A673 (cell line): Measurements from ENCODE around the gene FSD1. TPM values are rescaled to one million over a fixed set of nuclear protein-coding genes. Genes with fewer than 3 reads are reported as not detected.
A peak's percentile ranks its signal among the peaks of the same experiment; 100 is the strongest.

ENCODE experiments used
- BruUV-seq: library from RNA; stranded (reverse); fragments of 400-500 nt; replicated peaks from 2 replicates; lab custom pipeline; 2021; lab: Mats Ljungman, UMichigan
- CTCF ChIA-PET: fragments of 300-600 bp; sonication (Branson Sonifier 250); formaldehyde crosslinking; loops from one replicate; lab custom pipeline; 2022; ENCODE audit warnings: antibody characterized with exemption; lab: Charles Lee
- POLR2A ChIA-PET: fragments of 300-600 bp; sonication (Branson Sonifier 250); formaldehyde crosslinking; loops from one replicate; lab custom pipeline; 2022; ENCODE audit warnings: antibody characterized with exemption; ENCODE audit not compliant: low non-redundant PET; lab: Charles Lee
- DNase-seq: peaks from one replicate; pipeline ENCODE4 v3.0.0-alpha.2; 2015; ENCODE audit warnings: low spot score
- H3K27ac ChIP-seq: fragments of 200-600 bp; sonication (generic); 2 replicates; pipeline ENCODE4 v1.5.1; 2016; ENCODE audit warnings: mixed run types, low read depth, mild to moderate bottlenecking, mixed read lengths, antibody characterized with exemption, low read length; ENCODE audit not compliant: poor library complexity, severe bottlenecking
- H3K27me3 ChIP-seq: fragments of 200-600 bp; sonication (generic); replicated peaks from 2 replicates; pipeline ENCODE4 v1.6.1; 2017; ENCODE audit warnings: mixed run types, low read depth, mild to moderate bottlenecking, mixed read lengths, antibody characterized with exemption, low read length; ENCODE audit not compliant: insufficient read depth, poor library complexity
- H3K36me3 ChIP-seq: fragments of 200-600 bp; sonication (generic); 2 replicates; pipeline ENCODE4 v1.6.1; 2016; ENCODE audit warnings: mixed run types, mild to moderate bottlenecking, mixed read lengths, antibody characterized with exemption, low read length; ENCODE audit not compliant: insufficient read depth, poor library complexity, severe bottlenecking
- H3K4me1 ChIP-seq: fragments of 200-600 bp; sonication (generic); 2 replicates; pipeline ENCODE4 v1.6.1; 2017; ENCODE audit warnings: mixed run types, mild to moderate bottlenecking, mixed read lengths, antibody characterized with exemption, low read length; ENCODE audit not compliant: insufficient read depth, poor library complexity, severe bottlenecking
- H3K4me3 ChIP-seq: fragments of 200-600 bp; sonication (generic); 2 replicates; pipeline ENCODE4 v1.5.1; 2016; ENCODE audit warnings: low read depth, mixed run types, mild to moderate bottlenecking, mixed read lengths, low read length; ENCODE audit not compliant: poor library complexity, severe bottlenecking
- H3K9me3 ChIP-seq: fragments of 200-600 bp; sonication (generic); 2 replicates; pipeline ENCODE4 v1.6.1; 2016; ENCODE audit warnings: mixed run types, low read depth, mild to moderate bottlenecking, mixed read lengths, antibody characterized with exemption, low read length; ENCODE audit not compliant: poor library complexity, severe bottlenecking
- EZH2 ChIP-seq: fragments of 200-600 bp; sonication (generic); IDR thresholded peaks from 2 replicates; pipeline ENCODE4 v1.6.1; 2017; ENCODE audit warnings: borderline replicate concordance, low read depth, mild to moderate bottlenecking, mixed read lengths, antibody characterized with exemption, low read length; ENCODE audit not compliant: poor library complexity, severe bottlenecking
- intact Hi-C: fragments of 100-400 bp; cut with micrococcal nuclease; formaldehyde crosslinking; loops from one replicate; pipeline ENCODE4 v1.10.0; 2022; ENCODE audit not compliant: unreplicated experiment
- total RNA-seq: library from RNA; stranded (reverse); gene quantifications from 2 replicates; pipeline ENCODE4 v1.2.3, GENCODE V29; 2021
- TF ChIP-seq, protein P1 (sequence below): fragments of 300-800, 200-600 bp; sonication (generic); conservative IDR thresholded peaks from 2 replicates; pipeline ENCODE4 v1.5.1; 2017; ENCODE audit warnings: low read depth, mild to moderate bottlenecking, antibody characterized with exemption, low read length, moderate library complexity, mixed read lengths

FSD1 gene
- total RNA-seq, 1 experiment from 2014 or later = 10.4 TPM

DNA sequence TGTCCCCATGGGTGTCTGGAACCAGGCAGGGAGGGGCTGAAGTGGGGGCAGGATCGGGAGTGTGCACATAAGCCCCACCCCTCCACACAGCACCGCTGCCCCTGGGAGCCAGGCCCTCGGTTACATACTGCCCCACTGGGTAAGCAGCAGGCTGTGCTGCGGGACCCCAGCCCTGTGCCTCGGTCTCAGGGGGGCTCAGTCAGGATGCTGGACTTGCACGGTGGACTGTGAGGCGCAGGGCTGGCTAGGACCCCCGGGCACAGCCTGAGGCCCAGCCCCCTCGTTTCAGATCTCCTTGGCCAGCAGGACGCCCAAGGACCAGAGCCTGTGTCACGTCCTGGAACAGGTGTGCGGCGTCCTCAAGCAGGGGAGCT lies 55.2 kb downstream of the FSD1 start:
- ChIA-PET POLR2A (no interaction called here), CTCF (no interaction called here)
- Histone ChIP-seq H3K4me1 (no peaks in the 10 kb centered on the region), H3K36me3 (peaks cover 43% of the 10 kb centered on the region), H3K27me3 (no peaks in the 10 kb centered on the region), H3K4me3 (no peak overlapping the region), H3K27ac (no peak overlapping the region), H3K9me3 (no peaks in the 10 kb centered on the region)
- TF ChIP-seq, protein P1, sequence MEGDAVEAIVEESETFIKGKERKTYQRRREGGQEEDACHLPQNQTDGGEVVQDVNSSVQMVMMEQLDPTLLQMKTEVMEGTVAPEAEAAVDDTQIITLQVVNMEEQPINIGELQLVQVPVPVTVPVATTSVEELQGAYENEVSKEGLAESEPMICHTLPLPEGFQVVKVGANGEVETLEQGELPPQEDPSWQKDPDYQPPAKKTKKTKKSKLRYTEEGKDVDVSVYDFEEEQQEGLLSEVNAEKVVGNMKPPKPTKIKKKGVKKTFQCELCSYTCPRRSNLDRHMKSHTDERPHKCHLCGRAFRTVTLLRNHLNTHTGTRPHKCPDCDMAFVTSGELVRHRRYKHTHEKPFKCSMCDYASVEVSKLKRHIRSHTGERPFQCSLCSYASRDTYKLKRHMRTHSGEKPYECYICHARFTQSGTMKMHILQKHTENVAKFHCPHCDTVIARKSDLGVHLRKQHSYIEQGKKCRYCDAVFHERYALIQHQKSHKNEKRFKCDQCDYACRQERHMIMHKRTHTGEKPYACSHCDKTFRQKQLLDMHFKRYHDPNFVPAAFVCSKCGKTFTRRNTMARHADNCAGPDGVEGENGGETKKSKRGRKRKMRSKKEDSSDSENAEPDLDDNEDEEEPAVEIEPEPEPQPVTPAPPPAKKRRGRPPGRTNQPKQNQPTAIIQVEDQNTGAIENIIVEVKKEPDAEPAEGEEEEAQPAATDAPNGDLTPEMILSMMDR = no peak
- no peak for TF ChIP-seq EZH2
- intact Hi-C loops = no loop called here
- no TSS peak for BruUV-seq
- DNase-seq = no peak

DNA sequence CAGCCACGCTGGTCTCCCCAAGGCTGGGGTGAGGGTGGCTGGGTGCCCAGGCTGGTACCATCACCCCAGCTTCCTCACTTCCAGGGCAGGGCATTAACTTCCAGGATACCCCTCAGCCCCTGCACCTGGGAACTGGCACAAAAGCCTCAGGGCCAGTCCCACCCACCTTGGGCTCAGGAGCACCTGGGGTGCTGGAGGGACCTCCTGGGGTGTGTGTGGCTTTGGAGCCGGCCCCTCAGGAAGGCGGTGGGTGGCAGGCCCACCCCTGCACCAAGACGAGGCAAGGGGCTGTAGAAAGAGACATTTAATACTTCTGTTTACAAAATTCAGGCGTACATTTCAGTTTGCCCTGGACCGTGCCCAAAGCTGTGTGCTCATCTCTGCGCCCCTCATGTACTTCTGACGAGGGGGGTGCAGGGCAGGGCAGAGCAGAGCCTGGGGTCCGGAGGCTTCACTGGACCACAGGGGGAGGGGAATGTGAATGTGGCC lies 55.7 kb downstream of the FSD1 start:
- Histone ChIP-seq H3K27me3 (no peaks in the 10 kb centered on the region), H3K4me3 (no peak overlapping the region), H3K9me3 (no peaks in the 10 kb centered on the region), H3K27ac (no peak overlapping the region), H3K36me3 (peaks cover 43% of the 10 kb centered on the region), H3K4me1 (no peaks in the 10 kb centered on the region)
- BruUV-seq = no TSS peak
- POLR2A ChIA-PET = no interaction called here
- intact Hi-C loops = no loop called here
- CTCF ChIA-PET = no interaction called here
- TF ChIP-seq EZH2 = no peak
- TF ChIP-seq, protein P1 = no peak
- DNase-seq = no peak

DNA sequence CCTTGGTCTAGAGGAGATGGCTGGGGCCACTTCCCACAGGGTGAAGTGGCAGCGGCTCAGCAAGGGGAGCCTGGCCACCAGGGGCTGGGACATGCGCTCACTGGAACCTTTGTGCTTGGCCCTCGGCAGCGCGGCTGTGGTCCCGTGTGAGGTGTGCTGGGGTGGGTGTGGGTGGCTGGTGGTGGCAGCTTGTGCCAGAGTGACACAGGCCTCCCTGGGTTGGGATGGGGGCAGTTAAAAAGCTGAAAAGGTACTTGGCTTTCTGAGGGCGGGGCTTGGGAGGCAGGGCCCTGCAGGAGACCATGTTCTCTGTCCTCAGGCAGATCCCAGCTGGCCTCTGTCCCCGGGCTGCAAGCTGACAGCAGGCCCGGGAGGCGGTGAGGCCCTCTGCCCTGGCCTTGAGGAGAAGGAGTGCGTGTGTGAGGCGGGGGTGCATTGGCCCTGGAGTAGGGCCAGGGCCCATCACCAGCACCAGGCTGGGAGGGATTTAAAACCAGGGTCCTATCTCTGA lies 56.3 kb downstream of the FSD1 start:
- no peak for TF ChIP-seq EZH2
- TF ChIP-seq, protein P1 = no peak
- intact Hi-C loops = no loop called here
- H3K27ac ChIP-seq = peak overlapping the region; percentile 5
- peaks cover 49% of the 10 kb centered on the region for H3K36me3 ChIP-seq
- no peaks in the 10 kb centered on the region for H3K9me3 ChIP-seq
- H3K4me1 ChIP-seq = no peaks in the 10 kb centered on the region
- ChIA-PET POLR2A (no interaction called here), CTCF (no interaction called here)
- no peak overlapping the region for H3K4me3 ChIP-seq
- H3K27me3 ChIP-seq = no peaks in the 10 kb centered on the region
- TSS peak; percentile 75 for BruUV-seq
- no peak for DNase-seq
